ENCODE data around the gene PLS3. TPM values are rescaled to one million over a fixed set of nuclear protein-coding genes. Genes with fewer than 3 reads are reported as not detected.

Gene PLS3
- total and polyA plus RNA-seq, 2 of the 4 experiments (the other 2 are of a cell fraction) = 158 to 252 TPM

- no peak overlapping the region for H2AFZ ChIP-seq (replicated peaks; ENCODE audit: low read length, poor library complexity)
- H2BK120ac ChIP-seq (ENCODE audit: low read depth, low read length) = 0 out of 2 replicates have a peak overlapping the region, but pooled peaks have one; percentile 34
- H3K4me1 ChIP-seq (ENCODE audit: control insufficient read depth, insufficient read depth, low read length) = no peaks in the 10 kb centered on the region
- H3K56ac ChIP-seq (ENCODE audit: extremely low read depth, insufficient read depth, low read length) = no peak overlapping the region
- H4K5ac ChIP-seq (ENCODE audit: low read depth, low read length) = no peak overlapping the region
- ChIA-PET POLR2A (ENCODE audit: unreplicated experiment) (no interaction called here), CTCF (interaction anchor here (0.6 to 0.7 kb wide), 2 partner anchors 44 to 149 kb away, joined by 3 to 6 read pairs; no protein-coding TSS in a partner anchor)
- dilution Hi-C loops (cut with HindIII; ENCODE audit: low sequenced_read_pairs, unreplicated experiment) (no loop called here), intact Hi-C loops (cut with micrococcal nuclease) (no loop called here), in situ Hi-C loops (cut with MboI; ENCODE audit: low sequenced_read_pairs) (no loop called here)
- H3K79me1 ChIP-seq (ENCODE audit: low read depth in 1 of 2, low read length in 2 of 2) = no peaks in the 10 kb centered on the region
- no peak overlapping the region for H3K4ac ChIP-seq (ENCODE audit: low read depth, low read length)
- H3K4me2 ChIP-seq (ENCODE audit: low read depth, low read length) = no peak overlapping the region
- no peak overlapping the region for H3K9ac ChIP-seq (ENCODE audit: low read depth, low read length)
- no peak for TF ChIP-seq USF2 (IDR thresholded peaks at IDR 0.05; ENCODE audit: low read depth, low read length)
- TF ChIP-seq MAZ (IDR thresholded peaks at IDR 0.05; ENCODE audit: borderline replicate concordance, low read depth, low read length) = no peak
- TF ChIP-seq RAD21 (IDR thresholded peaks at IDR 0.05; ENCODE audit: low read length) = no peak
- no peak for TF ChIP-seq CEBPB (IDR thresholded peaks at IDR 0.05; ENCODE audit: low read depth, low read length)
- ATAC-seq (ENCODE audit: low read depth) (no peak), DNase-seq (peak; percentile 29)
- peaks cover 2% of the 10 kb centered on the region; the same call in 1 of the 2 replicates for H3K27me3 ChIP-seq (ENCODE audit: control insufficient read depth, insufficient read depth, low read length)
- 0 out of 2 replicates have a peak, but pooled peaks cover 3% of the 10 kb centered on the region for H3K36me3 ChIP-seq (ENCODE audit: control insufficient read depth, insufficient read depth, low read length)
- no peaks in the 10 kb centered on the region; the same call in 1 of the 2 replicates for H3K9me1 ChIP-seq (ENCODE audit: insufficient read depth, low read length)
- BruUV-seq (replicated peaks) = no TSS peak
- no peak overlapping the region for H4K8ac ChIP-seq (ENCODE audit: low read depth in 2 of 2, low read length in 2 of 2)
- no peak overlapping the region for H3K4me3 ChIP-seq (ENCODE audit: insufficient read depth, low read depth, low read length)
- no peak overlapping the region for H2AK5ac ChIP-seq (ENCODE audit: low read depth, low read length)
- H2AK9ac ChIP-seq (replicated peaks; ENCODE audit: low read depth, low read length, poor library complexity) = no peak overlapping the region
- no peak overlapping the region for H2BK5ac ChIP-seq (ENCODE audit: low read depth, low read length, poor library complexity, severe bottlenecking)
- H2BK20ac ChIP-seq (ENCODE audit: low read depth, low read length) = no peak overlapping the region
- H3K14ac ChIP-seq (replicated peaks; ENCODE audit: low read depth, low read length) = no peak overlapping the region
- H4K91ac ChIP-seq (ENCODE audit: insufficient read depth, low read depth, low read length) = no peak overlapping the region
- no peak overlapping the region for H3K18ac ChIP-seq (ENCODE audit: low read depth, low read length)
- no peak overlapping the region for H3K27ac ChIP-seq (ENCODE audit: insufficient read depth, low read length)
- no peaks in the 10 kb centered on the region for H3K9me3 ChIP-seq (ENCODE audit: control insufficient read depth, insufficient read depth, low read length)
- peaks cover 7% of the 10 kb centered on the region; the same call in 1 of the 2 replicates for H4K20me1 ChIP-seq (ENCODE audit: insufficient read depth, low read length)
- H2BK15ac ChIP-seq (ENCODE audit: low read depth, low read length) = no peak overlapping the region
- H3K23ac ChIP-seq (ENCODE audit: low read depth, low read length) = no peak overlapping the region
These were observed 10.7 kb downstream of the PLS3 start for GRCh38 chrX:115571712-115572111.

Data from IMR-90 (cell line).